T-cell (primary cell): Measurements from ENCODE around the gene NPAS3. TPM values are rescaled to one million over a fixed set of nuclear protein-coding genes. Genes with fewer than 3 reads are reported as not detected.

ENCODE experiments used
- ATAC-seq, 4 experiments: fragments of 200-7000 bp in 3 of 4; fragments of 150-1000 bp in 1 of 4; cut with Tn5 transposase; replicated peaks in 1 of 4; 1 replicate in 3 of 4; 2 replicates in 1 of 4; pipeline ENCODE4 v1.10.0; 2021; ENCODE audit warnings: moderate library complexity in 3 of 4, mild to moderate bottlenecking in 2 of 4, moderate number of reproducible peaks in 1 of 4
- CTCF ChIA-PET, 2 donors: fragments of 300-600 bp; sonication (Branson Sonifier 250); formaldehyde crosslinking; loops; one replicate each; lab custom pipeline; 2022; ENCODE audit warnings: antibody characterized with exemption in 2 of 2; lab: Charles Lee
- POLR2A ChIA-PET, 2 donors: fragments of 300-600 bp; sonication (Branson Sonifier 250); formaldehyde crosslinking; loops; one replicate each; lab custom pipeline; 2022; ENCODE audit warnings: antibody characterized with exemption in 2 of 2; lab: Charles Lee
- DNase-seq, 35 experiments: peaks; one replicate each; pipeline versions ENCODE4 v3.0.0 to v3.0.0-alpha.2; 2013 to 2023
- H3K27ac ChIP-seq: one replicate; pipeline ENCODE4 v1.5.1; 2013; ENCODE audit warnings: low read length
- H3K27me3 ChIP-seq, 2 experiments: replicated peaks in 1 of 2; 1 replicate in 1 of 2; 2 replicates in 1 of 2; pipeline versions ENCODE4 v1.6.1 to v1.7.0; 2013; ENCODE audit warnings: low read length in 1 of 2, mixed read lengths in 1 of 2; ENCODE audit not compliant: control insufficient read depth in 2 of 2, insufficient read depth in 2 of 2; ENCODE audit errors: extremely low read depth in 1 of 2
- H3K36me3 ChIP-seq, 2 donors: 1 replicate in 1 of 2; 2 replicates in 1 of 2; pipeline versions ENCODE4 v1.6.1 to v1.7.0; 2013; ENCODE audit warnings: low read length in 1 of 2; ENCODE audit not compliant: control insufficient read depth in 2 of 2, insufficient read depth in 1 of 2; ENCODE audit errors: extremely low read depth in 1 of 2
- H3K4me1 ChIP-seq, 2 experiments: 1 replicate in 1 of 2; 2 replicates in 1 of 2; pipeline versions ENCODE4 v1.6.1 to v1.7.0; 2013; ENCODE audit warnings: low read length in 2 of 2, mixed read lengths in 1 of 2; ENCODE audit not compliant: insufficient read depth in 2 of 2, control insufficient read depth in 1 of 2; ENCODE audit errors: extremely low read depth in 1 of 2
- H3K4me3 ChIP-seq, 2 donors: 1 replicate in 1 of 2; 2 replicates in 1 of 2; pipeline versions ENCODE4 v1.5.1 to v1.7.0; 2013; ENCODE audit warnings: mild to moderate bottlenecking in 2 of 2, low read length in 1 of 2, moderate library complexity in 1 of 2; ENCODE audit not compliant: control insufficient read depth in 1 of 2; ENCODE audit errors: extremely low read depth in 1 of 2
- H3K9me3 ChIP-seq: 2 replicates; pipeline ENCODE4 v1.7.0; 2013
- H3K27ac Mint-ChIP-seq, 2 donors: one replicate each; pipeline ENCODE4 v1.8.0; 2020 to 2021; ENCODE audit warnings: mild to moderate bottlenecking in 2 of 2, mixed read lengths in 2 of 2
- H3K27me3 Mint-ChIP-seq, 2 donors: one replicate each; pipeline ENCODE4 v1.8.0; 2021 to 2022; ENCODE audit warnings: mixed read lengths in 2 of 2
- H3K36me3 Mint-ChIP-seq: one replicate; pipeline ENCODE4 v1.8.0; 2021; ENCODE audit warnings: mixed read lengths
- H3K4me1 Mint-ChIP-seq, 3 donors: one replicate each; pipeline ENCODE4 v1.8.0; 2020 to 2022; ENCODE audit warnings: mixed read lengths in 3 of 3, mild to moderate bottlenecking in 1 of 3
- H3K4me3 Mint-ChIP-seq, 3 donors: one replicate each; pipeline ENCODE4 v1.8.0; 2020 to 2022; ENCODE audit warnings: mild to moderate bottlenecking in 3 of 3, mixed read lengths in 3 of 3, moderate library complexity in 3 of 3
- H3K9me3 Mint-ChIP-seq, 3 donors: one replicate each; pipeline ENCODE4 v1.8.0; 2020 to 2022; ENCODE audit warnings: mixed read lengths in 3 of 3
- WGBS: methylation state at CpG from one replicate; pipeline ENCODE4 v1.1.5; 2013; ENCODE audit warnings: missing lambda C conversion rate; ENCODE audit not compliant: insufficient coverage; 5-methylcytosine and 5-hydroxymethylcytosine counted together
- total RNA-seq, 35 experiments: library from RNA in 6 of 35; stranded (reverse) in 6 of 35; fragments of 120-200 nt in 1 of 35; gene quantifications; one replicate each; pipeline versions ENCODE4 v1.2.1 to v1.2.4 and lab custom pipeline; 2013 to 2026

NPAS3 gene
- total RNA-seq, 5 donors from 2014 or later (not counting 1 experiment from before 2014, with no cell fraction given): 0.10 TPM; not detected in 4

GRCh38 chr14:33736979-33737378, 798.3 kb downstream of the NPAS3 start:
- no peaks in the 10 kb centered on the region for H3K27me3 ChIP-seq
- CTCF ChIA-PET: no interaction called here
- POLR2A ChIA-PET: no interaction called here
- Mint-ChIP-seq H3K27ac (no peak overlapping the region), H3K9me3 (no peaks in the 10 kb centered on the region), H3K36me3 (no peaks in the 10 kb centered on the region), H3K27me3 (peaks cover 2 to 4% of the 10 kb centered on the region in 2 donors), H3K4me3 (no peak overlapping the region), H3K4me1 (peaks cover 0 to 9% (median 3%) of the 10 kb centered on the region in 3 donors)
- H3K4me3 ChIP-seq: no peak overlapping the region
- peaks cover 0 to 4% of the 10 kb centered on the region in 2 experiments for H3K4me1 ChIP-seq
- ATAC-seq (no peak), DNase-seq (no peak)
- WGBS: 72% methylated on average over 2 of the region's 3 CpGs
- H3K27ac ChIP-seq: no peak overlapping the region
- H3K36me3 ChIP-seq: no peaks in the 10 kb centered on the region
- H3K9me3 ChIP-seq: no peaks in the 10 kb centered on the region

GRCh38 chr14:33737446-33737845, 798.8 kb downstream of the NPAS3 start:
- Histone ChIP-seq H3K27me3 (no peaks in the 10 kb centered on the region), H3K9me3 (no peaks in the 10 kb centered on the region), H3K36me3 (no peaks in the 10 kb centered on the region), H3K4me1 (peaks cover 0 to 4% of the 10 kb centered on the region in 2 experiments), H3K27ac (no peak overlapping the region), H3K4me3 (no peak overlapping the region)
- CTCF ChIA-PET: interaction anchor here in 1 of 2 donors (1.1 kb wide), 1 partner anchor 52 kb away, joined by 3 read pairs; no protein-coding TSS in a partner anchor
- H3K4me3 Mint-ChIP-seq: no peak overlapping the region
- H3K4me1 Mint-ChIP-seq: peaks cover 0 to 9% (median 3%) of the 10 kb centered on the region in 3 donors
- ATAC-seq (no peak), DNase-seq (no peak)
- H3K9me3 Mint-ChIP-seq: no peaks in the 10 kb centered on the region
- peaks cover 2 to 4% of the 10 kb centered on the region in 2 donors for H3K27me3 Mint-ChIP-seq
- 75% methylated on average over 1 of the region's 2 CpGs for WGBS
- POLR2A ChIA-PET: no interaction called here
- H3K27ac Mint-ChIP-seq: no peak overlapping the region
- no peaks in the 10 kb centered on the region for H3K36me3 Mint-ChIP-seq

DNA sequence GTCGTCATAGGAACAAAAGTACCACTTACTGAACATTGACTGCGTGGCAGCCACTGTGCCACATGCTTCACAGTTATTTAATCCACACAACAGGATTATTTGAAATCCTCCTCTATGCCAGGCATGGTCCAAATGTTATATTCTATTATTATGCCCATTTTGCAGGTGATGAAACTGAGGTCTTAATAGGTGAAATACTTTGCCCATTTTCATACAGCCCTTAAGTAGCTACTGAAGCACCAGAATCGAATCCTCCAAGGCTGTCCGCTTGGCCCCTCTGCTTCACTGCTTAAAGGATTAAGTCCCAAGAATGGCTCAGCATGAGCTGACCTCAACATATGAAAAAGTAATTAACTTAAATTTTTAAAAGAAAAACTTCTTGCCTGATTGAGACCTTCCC, 799.4 kb downstream of the NPAS3 start:
- H3K27me3 ChIP-seq: no peaks in the 10 kb centered on the region
- H3K27ac Mint-ChIP-seq: no peak overlapping the region
- ChIA-PET POLR2A (no interaction called here), CTCF (interaction anchor here in 1 of 2 donors (1.1 kb wide), 1 partner anchor 51 kb away, joined by 3 read pairs; no protein-coding TSS in a partner anchor)
- H3K4me3 ChIP-seq: no peak overlapping the region
- no peak for ATAC-seq
- peaks cover 0 to 4% of the 10 kb centered on the region in 2 experiments for H3K4me1 ChIP-seq
- H3K9me3 ChIP-seq: no peaks in the 10 kb centered on the region
- WGBS: 51% methylated on average over 2 of the region's 4 CpGs
- no peaks in the 10 kb centered on the region for H3K9me3 Mint-ChIP-seq
- DNase-seq: no peak
- no peaks in the 10 kb centered on the region for H3K36me3 Mint-ChIP-seq
- no peaks in the 10 kb centered on the region for H3K36me3 ChIP-seq
- H3K4me1 Mint-ChIP-seq: peaks cover 0 to 9% (median 3%) of the 10 kb centered on the region in 3 donors
- H3K27ac ChIP-seq: no peak overlapping the region
- peaks cover 0 to 4% of the 10 kb centered on the region in 2 donors for H3K27me3 Mint-ChIP-seq
- H3K4me3 Mint-ChIP-seq: no peak overlapping the region

- no peak for ATAC-seq
- POLR2A ChIA-PET: no interaction called here
- no peaks in the 10 kb centered on the region for H3K36me3 Mint-ChIP-seq
Measured at GRCh38 chr14:33738491-33738890, 799.8 kb downstream of the NPAS3 start.

GRCh38 chr14:33740531-33740930, 801.9 kb downstream of the NPAS3 start:
- WGBS: no CpG with 5 or more reads among the region's 5 CpGs
- no peaks in the 10 kb centered on the region for H3K27me3 ChIP-seq
- POLR2A ChIA-PET: no interaction called here
- H3K36me3 ChIP-seq: no peaks in the 10 kb centered on the region
- Mint-ChIP-seq H3K4me1 (no peaks in the 10 kb centered on the region), H3K27me3 (peaks cover 0 to 4% of the 10 kb centered on the region in 2 donors), H3K9me3 (peaks cover 0 to 5% (median 0%) of the 10 kb centered on the region in 3 donors), H3K36me3 (no peaks in the 10 kb centered on the region), H3K27ac (no peak overlapping the region), H3K4me3 (no peak overlapping the region)
- DNase-seq: no peak
- no peaks in the 10 kb centered on the region for H3K9me3 ChIP-seq
- CTCF ChIA-PET: no interaction called here
- H3K4me3 ChIP-seq: no peak overlapping the region
- ATAC-seq: no peak
- H3K4me1 ChIP-seq: no peaks in the 10 kb centered on the region
- no peak overlapping the region for H3K27ac ChIP-seq

More at GRCh38 chr14:33738491-33738890, 799.8 kb downstream of the NPAS3 start:
- no peak overlapping the region for H3K27ac ChIP-seq
- WGBS: 88% methylated on average over 1 of the region's 3 CpGs
- H3K27me3 ChIP-seq: no peaks in the 10 kb centered on the region
- H3K36me3 ChIP-seq: no peaks in the 10 kb centered on the region
- DNase-seq: no peak
- Mint-ChIP-seq H3K27me3 (peaks cover 0 to 4% of the 10 kb centered on the region in 2 donors), H3K9me3 (no peaks in the 10 kb centered on the region), H3K4me1 (peaks cover 0 to 9% (median 3%) of the 10 kb centered on the region in 3 donors), H3K4me3 (no peak overlapping the region), H3K27ac (no peak overlapping the region)
- H3K4me1 ChIP-seq: peaks cover 0 to 4% of the 10 kb centered on the region in 2 experiments
- CTCF ChIA-PET: interaction anchor here in 1 of 2 donors (1.1 kb wide), 1 partner anchor 51 kb away, joined by 3 read pairs; no protein-coding TSS in a partner anchor
- H3K9me3 ChIP-seq: no peaks in the 10 kb centered on the region
- H3K4me3 ChIP-seq: no peak overlapping the region

DNA sequence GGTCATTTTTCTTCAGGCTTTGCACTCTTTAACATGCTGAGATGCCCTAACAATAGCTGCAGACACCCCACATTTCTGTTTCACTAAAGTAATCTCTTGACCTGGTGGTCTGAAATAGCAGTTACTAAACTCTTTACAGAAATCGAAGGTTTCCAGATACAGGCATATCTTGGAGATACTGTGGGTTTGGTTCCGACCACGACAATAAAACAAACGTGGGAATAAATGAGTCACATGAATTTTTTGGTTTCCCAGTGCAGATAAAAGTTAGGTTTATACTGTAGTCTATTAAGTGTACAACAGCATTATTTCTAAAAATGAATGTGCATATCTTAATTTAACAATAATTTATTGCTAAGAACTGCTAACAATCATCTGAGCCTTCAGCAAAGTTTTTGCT, 803.5 kb downstream of the NPAS3 start:
- no peaks in the 10 kb centered on the region for H3K36me3 Mint-ChIP-seq
- H3K27ac Mint-ChIP-seq: no peak overlapping the region
- DNase-seq (no peak), ATAC-seq (no peak)
- ChIA-PET CTCF (no interaction called here), POLR2A (no interaction called here)
- H3K27me3 Mint-ChIP-seq: peaks cover 0 to 4% of the 10 kb centered on the region in 2 donors
- H3K9me3 Mint-ChIP-seq: peaks cover 0 to 5% (median 0%) of the 10 kb centered on the region in 3 donors
- H3K9me3 ChIP-seq: no peaks in the 10 kb centered on the region
- H3K4me3 ChIP-seq: no peak overlapping the region
- H3K36me3 ChIP-seq: no peaks in the 10 kb centered on the region
- no peaks in the 10 kb centered on the region for H3K4me1 Mint-ChIP-seq
- no peaks in the 10 kb centered on the region for H3K27me3 ChIP-seq
- no peaks in the 10 kb centered on the region for H3K4me1 ChIP-seq
- no peak overlapping the region for H3K27ac ChIP-seq
- 53% methylated on average over 4 of the region's 4 CpGs for WGBS
- H3K4me3 Mint-ChIP-seq: no peak overlapping the region
